Adrenal gland (tissue), 5 donors: ENCODE measurements around the gene FCN2.

ENCODE experiments used
- POLR2A ChIP-seq, 2 donors: fragments of 450-650 bp; IDR thresholded peaks; one replicate each; pipeline ENCODE4 v1.6.1; 2017; ENCODE audit warnings: antibody characterized with exemption in 2 of 2, mild to moderate bottlenecking in 2 of 2, moderate library complexity in 1 of 2
- TF ChIP-seq, protein P1 (sequence below), 6 experiments: fragments of 450-650 bp in 4 of 6; fragments of 200-600 bp in 2 of 6; sonication (generic) in 1 of 6; IDR thresholded peaks; 1 replicate in 5 of 6; 2 replicates in 1 of 6; pipeline versions ENCODE4 v1.5.1 to v1.8.0; 2016 to 2021; ENCODE audit warnings: antibody characterized with exemption in 6 of 6, mild to moderate bottlenecking in 2 of 6, moderate library complexity in 1 of 6
- donor health status: DM: no; HTN: no; CAD: no.

DNA sequence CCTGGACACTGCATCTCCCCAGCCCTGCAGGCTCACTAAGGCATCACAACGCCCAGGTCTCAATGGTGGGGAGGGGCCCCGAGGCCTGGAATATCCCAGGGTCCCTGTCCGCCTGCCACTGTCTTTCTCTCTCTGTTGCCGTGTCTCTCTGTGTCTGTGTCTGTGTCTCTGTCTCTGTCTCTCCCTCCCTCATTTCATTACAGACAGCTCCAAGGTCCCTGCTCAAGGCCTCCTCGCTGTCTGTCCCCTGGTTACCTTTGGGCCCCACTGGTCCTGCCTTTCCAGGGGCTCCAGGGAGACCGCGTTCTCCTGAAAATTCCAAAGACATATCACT is 33.9 kb downstream of the FCN2 start:
- TF ChIP-seq, protein P1, sequence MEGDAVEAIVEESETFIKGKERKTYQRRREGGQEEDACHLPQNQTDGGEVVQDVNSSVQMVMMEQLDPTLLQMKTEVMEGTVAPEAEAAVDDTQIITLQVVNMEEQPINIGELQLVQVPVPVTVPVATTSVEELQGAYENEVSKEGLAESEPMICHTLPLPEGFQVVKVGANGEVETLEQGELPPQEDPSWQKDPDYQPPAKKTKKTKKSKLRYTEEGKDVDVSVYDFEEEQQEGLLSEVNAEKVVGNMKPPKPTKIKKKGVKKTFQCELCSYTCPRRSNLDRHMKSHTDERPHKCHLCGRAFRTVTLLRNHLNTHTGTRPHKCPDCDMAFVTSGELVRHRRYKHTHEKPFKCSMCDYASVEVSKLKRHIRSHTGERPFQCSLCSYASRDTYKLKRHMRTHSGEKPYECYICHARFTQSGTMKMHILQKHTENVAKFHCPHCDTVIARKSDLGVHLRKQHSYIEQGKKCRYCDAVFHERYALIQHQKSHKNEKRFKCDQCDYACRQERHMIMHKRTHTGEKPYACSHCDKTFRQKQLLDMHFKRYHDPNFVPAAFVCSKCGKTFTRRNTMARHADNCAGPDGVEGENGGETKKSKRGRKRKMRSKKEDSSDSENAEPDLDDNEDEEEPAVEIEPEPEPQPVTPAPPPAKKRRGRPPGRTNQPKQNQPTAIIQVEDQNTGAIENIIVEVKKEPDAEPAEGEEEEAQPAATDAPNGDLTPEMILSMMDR (IDR thresholded peaks at IDR 0.05): no peak
- no peak for TF ChIP-seq POLR2A (IDR thresholded peaks at IDR 0.05)
